Fibroblast of pulmonary artery (primary cell): ENCODE measurements around the gene CDK17.

Experiments used
- DNase-seq: peaks from one replicate; pipeline ENCODE4 v3.0.0-alpha.2; 2010; ENCODE audit warnings: low read depth
- H3K4me3 ChIP-seq: replicated peaks from 2 replicates; pipeline ENCODE4 v1.5.1; 2011; ENCODE audit warnings: low read depth, mild to moderate bottlenecking, control low read depth, low read length, moderate library complexity
- CTCF ChIP-seq: IDR thresholded peaks from 2 replicates; pipeline ENCODE4 v1.5.1; 2011; ENCODE audit warnings: mild to moderate bottlenecking, control low read depth, low read length, inconsistent platforms; ENCODE audit errors: missing control alignments

Gene CDK17

GRCh38 chr12:96228566-96229248 lies 171.5 kb downstream of the CDK17 start:
- no peak for TF ChIP-seq CTCF
- no peak overlapping the region for H3K4me3 ChIP-seq
- DNase-seq: no peak
